ENCODE measurements around the gene SRRM3.

Gene SRRM3

DNA sequence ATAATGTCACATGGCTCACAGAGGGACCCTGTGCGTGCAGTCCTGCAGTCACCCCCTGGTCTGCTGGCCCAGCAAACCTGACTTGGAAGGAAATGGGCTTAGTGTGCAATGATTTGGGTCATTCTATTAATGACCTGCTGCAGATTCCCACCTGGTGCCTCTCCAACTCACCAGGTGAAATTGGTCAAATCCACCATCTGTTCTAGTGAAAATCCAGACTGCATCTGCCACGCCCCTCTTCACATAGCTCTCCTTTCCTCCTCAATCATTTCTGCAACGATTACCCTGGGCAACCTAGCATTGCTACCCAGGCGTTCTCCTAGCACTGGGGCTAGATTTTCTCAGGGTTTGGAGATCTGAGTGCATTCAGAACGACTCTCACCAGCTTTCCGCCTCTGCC, 29.4 kb downstream of the SRRM3 start:
- H3K27ac ChIP-seq, result no peak overlapping the region
- H3K9ac ChIP-seq, result no peak overlapping the region
- H2AFZ ChIP-seq (ENCODE audit: low read depth), result no peak overlapping the region
- H3K4me3 ChIP-seq (IDR thresholded peaks at IDR 0.05; ENCODE audit: insufficient read depth, low read depth, low read length), result no peak overlapping the region
- peaks cover 60% of the 10 kb centered on the region for H3K27me3 ChIP-seq (ENCODE audit: insufficient read depth, low read depth)
- peaks cover 8% of the 10 kb centered on the region for H3K4me1 ChIP-seq (ENCODE audit: low read depth, poor library complexity, severe bottlenecking)
- H3K4me2 ChIP-seq, result no peak overlapping the region
- H4K20me1 ChIP-seq (ENCODE audit: insufficient read depth), result no peaks in the 10 kb centered on the region
- H3K36me3 ChIP-seq (ENCODE audit: insufficient read depth), result no peaks in the 10 kb centered on the region
- no peaks in the 10 kb centered on the region for H3K79me2 ChIP-seq (ENCODE audit: insufficient read depth, low read depth)
- TF ChIP-seq, protein P1, sequence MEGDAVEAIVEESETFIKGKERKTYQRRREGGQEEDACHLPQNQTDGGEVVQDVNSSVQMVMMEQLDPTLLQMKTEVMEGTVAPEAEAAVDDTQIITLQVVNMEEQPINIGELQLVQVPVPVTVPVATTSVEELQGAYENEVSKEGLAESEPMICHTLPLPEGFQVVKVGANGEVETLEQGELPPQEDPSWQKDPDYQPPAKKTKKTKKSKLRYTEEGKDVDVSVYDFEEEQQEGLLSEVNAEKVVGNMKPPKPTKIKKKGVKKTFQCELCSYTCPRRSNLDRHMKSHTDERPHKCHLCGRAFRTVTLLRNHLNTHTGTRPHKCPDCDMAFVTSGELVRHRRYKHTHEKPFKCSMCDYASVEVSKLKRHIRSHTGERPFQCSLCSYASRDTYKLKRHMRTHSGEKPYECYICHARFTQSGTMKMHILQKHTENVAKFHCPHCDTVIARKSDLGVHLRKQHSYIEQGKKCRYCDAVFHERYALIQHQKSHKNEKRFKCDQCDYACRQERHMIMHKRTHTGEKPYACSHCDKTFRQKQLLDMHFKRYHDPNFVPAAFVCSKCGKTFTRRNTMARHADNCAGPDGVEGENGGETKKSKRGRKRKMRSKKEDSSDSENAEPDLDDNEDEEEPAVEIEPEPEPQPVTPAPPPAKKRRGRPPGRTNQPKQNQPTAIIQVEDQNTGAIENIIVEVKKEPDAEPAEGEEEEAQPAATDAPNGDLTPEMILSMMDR (conservative IDR thresholded peaks at IDR 0.05; ENCODE audit: low read depth, low read length), result no peak

DNA sequence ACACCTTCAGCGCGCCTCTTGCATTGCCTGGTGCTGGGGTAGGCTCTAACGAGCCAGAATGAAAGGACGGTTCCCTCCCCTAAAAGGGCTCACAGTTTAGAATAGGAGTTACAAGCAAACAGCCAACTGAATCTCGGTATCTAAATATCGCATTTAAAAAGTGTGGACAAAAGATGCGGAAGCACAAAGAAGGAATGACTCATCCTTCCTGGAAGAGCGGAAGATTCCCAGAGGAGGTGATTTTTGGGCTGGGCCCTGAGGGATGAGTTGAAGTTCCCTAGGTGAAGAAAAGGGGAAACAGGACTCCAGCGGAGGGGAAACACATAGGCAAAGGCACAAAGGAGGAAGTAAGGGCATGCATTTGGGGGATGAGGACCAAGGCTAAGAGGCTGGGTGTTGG, 29.9 kb downstream of the SRRM3 start:
- Histone ChIP-seq H3K36me3 (ENCODE audit: insufficient read depth) (no peaks in the 10 kb centered on the region), H3K27me3 (ENCODE audit: insufficient read depth, low read depth) (peaks cover 58% of the 10 kb centered on the region), H3K4me2 (no peak overlapping the region), H3K4me1 (ENCODE audit: low read depth, poor library complexity, severe bottlenecking) (peaks cover 9% of the 10 kb centered on the region), H3K4me3 (IDR thresholded peaks at IDR 0.05; ENCODE audit: insufficient read depth, low read depth, low read length) (no peak overlapping the region), H3K27ac (no peak overlapping the region), H4K20me1 (ENCODE audit: insufficient read depth) (no peaks in the 10 kb centered on the region), H3K9ac (no peak overlapping the region), H2AFZ (ENCODE audit: low read depth) (no peak overlapping the region), H3K79me2 (ENCODE audit: insufficient read depth, low read depth) (no peaks in the 10 kb centered on the region)
- TF ChIP-seq, protein P1 (conservative IDR thresholded peaks at IDR 0.05; ENCODE audit: low read depth, low read length), result no peak

DNA sequence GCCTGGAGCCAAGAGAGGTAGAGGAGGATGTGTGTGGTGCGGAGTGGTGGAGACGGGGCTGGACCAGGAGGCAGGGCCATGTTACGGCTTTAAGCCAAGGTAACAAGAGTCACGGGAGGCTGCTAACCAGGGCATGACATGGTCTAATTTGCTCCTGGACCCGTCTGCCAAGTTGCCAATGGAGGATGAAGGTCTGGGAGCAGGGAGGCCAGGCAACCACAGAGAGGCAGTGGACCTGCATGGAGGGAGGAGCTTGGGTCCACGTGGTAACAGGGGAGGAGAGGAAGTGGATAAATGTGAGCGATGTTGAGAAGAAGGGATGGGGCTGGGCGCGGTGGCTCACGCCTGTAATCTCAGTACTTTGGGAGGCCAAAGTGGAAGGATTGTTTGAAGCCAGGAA, 31.0 kb downstream of the SRRM3 start:
- Histone ChIP-seq H3K79me2 (ENCODE audit: insufficient read depth, low read depth) (no peaks in the 10 kb centered on the region), H3K27ac (no peak overlapping the region), H3K36me3 (ENCODE audit: insufficient read depth) (no peaks in the 10 kb centered on the region), H2AFZ (ENCODE audit: low read depth) (no peak overlapping the region), H3K27me3 (ENCODE audit: insufficient read depth, low read depth) (peaks cover 55% of the 10 kb centered on the region), H3K4me3 (IDR thresholded peaks at IDR 0.05; ENCODE audit: insufficient read depth, low read depth, low read length) (no peak overlapping the region), H3K9ac (no peak overlapping the region), H3K4me2 (no peak overlapping the region), H3K4me1 (ENCODE audit: low read depth, poor library complexity, severe bottlenecking) (peaks cover 9% of the 10 kb centered on the region), H4K20me1 (ENCODE audit: insufficient read depth) (no peaks in the 10 kb centered on the region)
- TF ChIP-seq, protein P1 (conservative IDR thresholded peaks at IDR 0.05; ENCODE audit: low read depth, low read length), result no peak

DNA sequence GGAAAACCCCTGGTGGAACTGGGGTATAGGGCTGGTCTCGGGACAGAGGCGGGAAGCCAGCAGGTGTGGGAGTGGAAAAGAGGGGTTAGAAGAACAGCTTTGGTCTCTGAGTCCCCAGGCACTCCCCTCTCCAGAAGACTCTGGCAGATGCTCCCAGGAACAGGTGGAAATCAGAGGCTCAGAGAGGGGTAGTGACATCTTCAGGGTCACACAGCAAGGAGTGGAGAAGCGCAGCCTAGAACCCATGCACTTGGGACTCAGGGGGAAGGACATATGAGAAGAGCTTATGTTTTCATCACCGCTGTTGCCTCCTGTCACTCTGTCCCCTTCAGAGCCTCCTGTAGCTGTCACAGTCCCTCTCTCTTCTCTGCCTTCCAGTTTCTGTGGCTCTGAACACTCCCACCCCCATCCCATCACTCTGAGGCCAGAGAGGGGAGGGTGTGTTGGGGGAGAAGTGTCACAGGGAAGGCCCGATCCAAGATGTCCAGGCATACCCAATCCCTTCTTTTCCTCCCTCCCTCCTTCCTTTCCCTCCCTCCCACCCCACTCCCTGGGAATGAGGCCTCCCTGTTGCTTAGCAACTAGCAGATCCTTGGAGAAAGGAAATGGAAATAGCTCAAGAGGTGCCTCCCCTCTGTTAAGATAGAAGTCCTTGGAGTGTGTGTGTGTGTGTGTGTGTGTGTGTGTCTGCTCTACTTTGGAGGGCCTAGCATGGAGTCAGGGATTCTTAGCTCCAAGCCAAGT, 32.0 kb downstream of the SRRM3 start:
- no peaks in the 10 kb centered on the region for H4K20me1 ChIP-seq (ENCODE audit: insufficient read depth)
- no peak overlapping the region for H3K4me2 ChIP-seq
- TF ChIP-seq, protein P1 (conservative IDR thresholded peaks at IDR 0.05; ENCODE audit: low read depth, low read length), result no peak
- no peaks in the 10 kb centered on the region for H3K79me2 ChIP-seq (ENCODE audit: insufficient read depth, low read depth)
- H3K4me3 ChIP-seq (IDR thresholded peaks at IDR 0.05; ENCODE audit: insufficient read depth, low read depth, low read length), result no peak overlapping the region
- peaks cover 9% of the 10 kb centered on the region for H3K4me1 ChIP-seq (ENCODE audit: low read depth, poor library complexity, severe bottlenecking)
- H2AFZ ChIP-seq (ENCODE audit: low read depth), result no peak overlapping the region
- no peak overlapping the region for H3K27ac ChIP-seq
- H3K36me3 ChIP-seq (ENCODE audit: insufficient read depth), result no peaks in the 10 kb centered on the region
- H3K27me3 ChIP-seq (ENCODE audit: insufficient read depth, low read depth), result peaks cover 55% of the 10 kb centered on the region
- no peak overlapping the region for H3K9ac ChIP-seq
